GM23248 (cell line): ENCODE results near the gene MTHFR.

Source experiments
- EZH2 ChIP-seq: fragments of 200-600 bp; sonication (generic); IDR thresholded peaks from 2 replicates; pipeline ENCODE4 v1.6.1; 2018; ENCODE audit warnings: antibody characterized with exemption, mild to moderate bottlenecking; ENCODE audit not compliant: insufficient read depth, poor library complexity, severe bottlenecking
- EZH2phosphoT487 ChIP-seq: fragments of 200-600 bp; sonication (generic); IDR thresholded peaks from 2 replicates; pipeline ENCODE4 v1.6.1; 2018; ENCODE audit warnings: antibody characterized with exemption, moderate library complexity, mild to moderate bottlenecking, low read depth; ENCODE audit not compliant: insufficient read depth

DNA sequence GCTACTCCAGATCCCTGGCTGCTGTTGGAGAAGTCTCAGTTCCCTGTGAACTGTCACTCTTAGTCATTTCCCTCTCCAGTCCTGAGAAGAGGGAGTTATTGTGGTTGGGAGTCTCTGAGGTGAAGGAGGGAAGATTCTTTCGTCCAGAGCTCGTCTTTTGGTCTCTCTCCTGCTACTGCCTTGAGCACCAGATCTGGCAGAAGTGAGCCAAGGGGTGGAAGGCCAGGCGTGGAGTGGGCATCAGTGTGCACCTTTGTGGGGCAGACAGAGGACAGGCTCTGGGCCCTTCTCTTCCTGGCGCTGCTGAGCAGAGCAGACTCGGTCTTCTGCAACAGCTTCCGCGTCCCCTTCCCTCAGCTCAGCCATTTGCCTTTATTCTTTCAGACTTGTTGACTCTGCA is 19.4 kb upstream of the MTHFR start:
- no peak for TF ChIP-seq EZH2phosphoT487
- TF ChIP-seq EZH2: no peak
